ENCODE results near the gene POLR2L.

DNA sequence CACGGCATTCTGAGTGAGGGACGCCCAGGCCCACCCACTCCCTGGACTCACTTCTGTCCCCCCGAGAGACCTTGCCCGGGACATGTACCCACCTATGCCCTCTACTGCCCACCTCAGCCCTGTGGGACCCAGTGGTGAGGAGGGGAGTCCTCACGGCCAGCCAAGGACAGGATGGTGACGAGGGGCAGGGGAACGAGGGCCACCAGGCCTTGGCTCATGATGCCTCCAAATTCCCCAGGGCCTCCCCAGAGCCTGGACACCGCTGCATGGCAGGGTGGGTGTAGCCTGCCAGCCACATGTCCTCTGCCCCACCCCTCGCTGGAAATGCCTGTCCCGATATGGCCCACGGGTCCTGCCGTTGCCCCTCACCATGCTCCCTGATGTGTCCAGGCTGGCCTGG is 26.5 kb upstream of the POLR2L start:
- TF ChIP-seq POLR2A (IDR thresholded peaks at IDR 0.05; ENCODE audit: low read depth, low read length) (no peak), POLR2AphosphoS5 (IDR thresholded peaks at IDR 0.05; ENCODE audit: low read depth, low read length) (no peak), POU2F2 (IDR thresholded peaks at IDR 0.05; ENCODE audit: low read depth, low read length) (no peak)
